ENCODE measurements around the gene GPR155.

Gene GPR155

DNA sequence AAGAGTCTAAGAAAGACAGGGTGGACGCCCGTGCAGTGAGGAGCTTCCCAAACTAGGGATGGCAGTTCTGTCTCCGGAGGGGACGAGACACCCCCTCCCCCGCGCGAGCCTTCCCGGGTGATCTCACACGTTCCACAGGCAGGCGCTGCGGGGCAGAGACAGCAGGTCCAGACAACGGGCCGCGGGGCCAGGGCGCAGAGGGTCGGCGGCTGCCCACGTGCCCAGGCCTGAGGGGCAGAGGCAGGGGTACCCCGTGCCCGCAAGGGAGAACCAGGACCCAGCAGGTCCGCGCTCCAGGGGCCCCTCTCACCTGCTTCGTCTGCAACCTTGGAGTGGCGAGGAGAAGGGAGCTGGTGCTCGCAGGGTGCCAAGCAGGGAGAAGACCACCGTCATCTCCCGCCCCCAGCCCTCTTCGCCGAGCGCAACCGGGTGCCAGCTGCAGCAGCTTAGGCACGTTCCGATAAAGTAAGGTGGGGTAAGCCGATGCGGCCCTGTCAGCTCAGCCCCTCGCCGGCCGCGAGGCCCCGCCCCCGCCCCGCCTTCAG is at the start of gene GPR155:
Gene GPR155 (minus strand): TSS at position 467 of the 545 bp plus-strand sequence. CDS start 5,073 bp downstream, outside the sequence.
- peak; percentile 39 to 52 for DNase-seq

DNA sequence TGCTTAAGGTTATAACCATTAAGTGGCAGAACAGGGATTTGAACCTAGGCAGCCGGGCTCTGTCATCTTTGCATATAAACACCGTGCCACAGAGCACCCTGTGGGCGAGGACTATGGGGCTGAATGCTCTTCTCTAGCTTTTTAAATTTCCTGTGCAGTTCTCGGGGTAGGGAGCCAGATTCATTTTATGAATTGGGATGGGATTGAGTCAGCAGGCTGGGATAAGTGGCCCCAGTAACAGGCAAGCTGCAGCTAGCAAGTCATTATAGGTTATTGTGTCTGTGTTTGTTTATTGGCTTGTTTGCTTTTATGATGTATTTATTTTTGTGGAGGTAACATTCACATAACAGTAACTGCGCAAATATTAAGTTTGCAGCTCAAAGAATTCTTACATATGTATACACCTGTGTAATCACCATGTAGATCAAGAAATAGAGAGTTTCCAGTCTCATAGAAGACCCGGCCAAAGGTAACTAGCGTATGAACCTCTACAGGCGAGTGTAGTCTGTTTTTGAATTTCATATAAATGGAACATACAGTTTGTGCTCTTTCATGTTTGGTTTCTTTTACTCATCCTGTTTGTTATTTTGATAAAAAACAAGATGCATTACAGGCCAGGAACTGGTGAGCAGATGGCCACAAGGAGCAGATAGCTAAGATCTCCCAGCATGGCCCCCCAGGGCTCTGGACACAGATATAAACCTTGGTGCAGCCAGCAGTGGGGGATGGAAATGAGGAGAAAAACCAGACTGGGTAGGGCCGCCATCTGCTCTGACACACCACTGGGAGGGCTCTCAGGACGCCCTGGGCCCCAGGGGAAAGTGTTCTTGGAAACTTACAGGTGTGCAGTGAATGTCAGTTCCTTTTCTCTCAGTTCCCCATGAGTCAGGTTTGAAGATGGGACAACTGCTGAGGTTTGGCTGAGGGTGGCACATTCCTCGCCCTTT is 49.2 kb upstream of the GPR155 start:
- no peak for DNase-seq

GRCh38 chr2:174535083-174535482 is 48.3 kb upstream of the GPR155 start:
- DNase-seq, result no peak

DNA sequence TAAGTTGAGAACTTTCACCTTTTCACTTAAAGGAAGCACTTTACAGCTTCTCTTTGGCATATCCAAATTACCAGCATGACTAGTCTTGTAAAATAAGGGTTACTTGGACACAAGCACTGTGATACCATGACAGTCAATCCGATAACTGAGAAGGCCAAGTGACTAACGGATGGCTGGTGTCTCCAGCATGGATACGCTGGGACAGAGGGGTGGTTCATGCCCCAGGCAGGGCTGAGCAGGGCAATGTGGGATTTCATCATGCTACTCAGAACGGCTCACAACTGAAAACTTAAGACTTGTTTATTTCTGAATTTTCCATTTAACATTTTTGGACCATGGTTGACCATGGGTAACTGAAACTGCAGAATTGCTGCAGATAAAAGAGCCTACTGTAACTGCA is 43.1 kb upstream of the GPR155 start:
- no peak for DNase-seq

GRCh38 chr2:174527959-174528358 is 41.1 kb upstream of the GPR155 start:
- DNase-seq, result no peak

- DNase-seq, result no peak
Observed at GRCh38 chr2:174527101-174527721, 40.4 kb upstream of the GPR155 start.

GRCh38 chr2:174524527-174524926 is 37.7 kb upstream of the GPR155 start:
- no peak for DNase-seq

DNA sequence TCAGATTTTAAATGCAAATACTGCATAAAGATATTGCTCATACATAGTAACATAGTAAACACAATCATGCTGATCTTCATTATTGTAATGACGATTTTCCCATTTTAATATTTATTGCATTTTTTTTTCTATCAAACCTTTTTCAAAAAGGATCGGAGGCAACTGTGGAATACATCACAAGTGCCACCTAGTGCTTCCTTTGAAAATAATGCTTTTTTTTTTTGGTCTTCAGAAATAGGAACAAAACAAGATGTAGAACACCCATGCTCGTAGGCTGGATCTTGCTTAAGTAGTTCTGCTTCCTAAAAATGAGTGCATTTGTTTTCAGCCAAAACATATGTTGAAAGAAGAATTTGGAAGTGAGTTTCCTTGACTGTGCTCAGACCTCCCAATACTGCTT is 35.7 kb upstream of the GPR155 start:
- DNase-seq, result no peak

- DNase-seq, result no peak
Observed at GRCh38 chr2:174518395-174518794, 31.6 kb upstream of the GPR155 start.

DNA sequence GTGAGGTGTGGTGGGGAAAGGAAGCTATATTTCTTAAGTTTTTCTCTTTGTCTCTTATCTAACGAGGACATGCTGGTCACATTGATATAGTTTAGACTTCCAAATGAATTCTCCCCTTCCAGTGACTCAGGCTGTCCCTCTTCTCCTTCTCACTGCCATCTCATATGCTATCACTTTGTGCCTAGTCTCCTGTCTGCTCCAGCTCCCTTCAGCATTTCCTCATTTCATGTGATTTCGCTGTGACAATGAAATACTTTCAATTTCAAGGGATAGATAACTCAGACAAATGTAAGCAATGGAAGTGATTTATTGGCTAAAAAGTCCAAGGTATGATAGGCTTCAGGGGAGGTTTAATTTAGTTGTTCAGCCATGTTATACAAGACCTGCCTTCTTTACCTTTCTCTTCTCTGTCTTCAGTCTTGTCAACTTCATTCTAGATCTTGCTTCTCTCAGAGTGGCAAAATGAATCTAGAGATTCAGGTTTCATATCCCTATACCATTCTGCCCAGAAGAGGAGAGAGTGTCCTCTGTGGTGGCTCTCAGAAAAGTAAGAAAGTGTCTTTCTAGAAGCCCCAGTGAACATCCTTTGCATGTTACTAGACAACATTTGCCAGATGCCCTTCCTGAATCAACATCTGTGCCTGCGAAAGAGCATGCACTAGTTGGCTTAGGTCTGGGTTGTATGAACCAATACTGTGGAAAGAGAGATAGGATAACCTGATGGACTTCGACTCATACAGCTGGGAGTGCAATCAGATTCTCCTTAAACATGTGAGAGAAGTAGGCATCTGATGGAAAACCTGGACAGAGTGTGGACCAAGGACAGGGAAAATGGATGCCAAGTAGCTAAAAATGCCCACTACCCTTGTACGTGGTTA is 29.9 kb upstream of the GPR155 start:
- DNase-seq, result no peak

DNA sequence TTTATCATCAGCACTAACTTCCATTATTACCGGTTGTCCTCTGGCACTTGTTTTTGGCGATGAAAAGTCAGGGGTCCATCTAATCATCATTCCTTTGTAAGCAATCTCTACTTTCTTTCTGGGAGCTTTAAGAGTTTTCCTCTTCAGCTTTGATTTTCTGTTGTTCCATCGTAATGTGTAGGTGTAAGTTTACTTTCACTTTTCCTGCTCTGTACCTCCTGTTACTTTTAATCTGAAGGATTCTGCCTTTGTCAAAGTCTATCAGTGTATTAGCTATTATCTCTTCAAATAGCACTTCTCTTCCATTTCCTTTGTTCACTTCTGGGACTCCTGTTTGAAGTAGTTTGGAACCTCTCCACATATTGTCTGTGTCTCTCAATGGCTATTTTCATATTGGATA is 25.5 kb upstream of the GPR155 start:
- no peak for DNase-seq

GRCh38 chr2:174511580-174512260 is 24.9 kb upstream of the GPR155 start:
- DNase-seq, result no peak

DNA sequence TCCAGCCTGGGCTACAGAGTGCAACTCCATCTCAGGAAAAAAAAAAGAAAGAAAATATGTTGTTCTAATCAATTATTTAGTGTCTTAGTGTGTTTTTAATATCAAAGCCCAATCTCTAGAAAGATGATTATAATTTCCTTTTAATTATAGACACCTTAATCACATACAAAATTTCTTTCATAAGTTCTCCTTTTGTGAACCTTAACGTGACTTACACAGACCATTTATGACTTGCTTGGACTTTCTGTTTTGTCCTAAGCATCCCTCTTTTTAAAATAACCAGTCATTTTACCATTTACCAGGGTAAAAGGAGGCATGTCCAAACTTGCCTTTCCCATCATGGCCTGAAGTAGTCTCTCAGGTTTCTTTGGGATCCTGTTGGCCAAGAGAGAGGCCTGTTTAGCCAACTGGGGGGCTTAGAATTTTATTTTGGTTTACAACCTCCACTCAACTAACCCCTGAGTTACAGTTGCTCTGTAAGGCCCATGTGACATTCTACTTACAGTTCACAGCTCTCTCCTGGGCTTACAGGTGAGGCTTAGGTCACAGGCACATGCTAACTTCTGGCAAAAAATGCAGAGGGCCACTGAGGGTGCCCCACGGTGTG is 23.9 kb upstream of the GPR155 start:
- DNase-seq, result no peak

DNA sequence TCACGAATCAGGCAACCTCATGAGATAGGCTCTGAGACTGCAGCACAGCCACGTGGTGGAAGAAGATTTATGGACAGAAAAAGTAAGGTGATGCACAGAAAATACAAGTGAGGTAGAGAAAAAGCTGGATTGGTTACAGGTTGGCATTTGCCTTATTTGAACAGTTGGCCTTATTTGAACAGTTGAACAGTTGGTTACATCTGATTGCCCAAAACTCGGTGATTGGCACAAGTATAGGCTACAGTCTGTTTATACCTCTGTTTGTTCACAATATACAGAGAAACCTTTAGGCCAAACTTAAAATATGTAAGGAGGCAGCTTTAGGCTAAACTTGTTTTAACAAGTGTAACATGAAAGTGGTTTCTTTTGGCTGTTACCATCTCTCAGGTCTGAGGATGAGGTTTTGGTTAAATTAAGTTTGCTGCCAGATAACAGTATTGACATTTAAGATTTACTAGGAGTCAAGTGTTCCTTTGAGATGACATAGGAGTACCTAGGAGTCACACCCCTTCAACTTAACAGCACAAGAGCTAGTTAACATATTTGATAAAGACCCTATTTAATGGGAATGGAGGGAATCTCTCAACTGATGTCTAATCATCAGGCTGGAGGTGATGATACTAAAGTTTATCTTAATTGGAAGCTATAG is 16.5 kb upstream of the GPR155 start:
- no peak for DNase-seq

DNA sequence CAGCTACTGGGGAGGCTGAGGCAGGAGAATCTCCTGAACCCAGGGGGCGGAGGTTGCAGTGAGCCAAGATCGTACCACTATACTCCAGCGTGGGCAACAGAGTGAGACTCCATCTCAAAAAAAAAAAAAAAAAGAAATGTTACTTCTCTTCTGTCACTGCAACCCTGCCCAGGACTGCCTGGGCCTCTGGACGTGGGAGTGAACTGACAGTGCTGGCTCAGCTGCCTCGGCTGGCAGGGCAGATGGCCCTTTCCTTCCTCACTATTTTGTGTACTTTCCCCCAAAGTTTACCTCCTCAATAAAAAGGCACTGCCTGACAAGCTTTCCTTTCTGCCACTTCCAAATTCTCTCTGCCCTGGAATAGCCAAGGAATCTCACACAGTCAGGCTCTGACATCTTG is 12.5 kb upstream of the GPR155 start:
- DNase-seq, result no peak

DNA sequence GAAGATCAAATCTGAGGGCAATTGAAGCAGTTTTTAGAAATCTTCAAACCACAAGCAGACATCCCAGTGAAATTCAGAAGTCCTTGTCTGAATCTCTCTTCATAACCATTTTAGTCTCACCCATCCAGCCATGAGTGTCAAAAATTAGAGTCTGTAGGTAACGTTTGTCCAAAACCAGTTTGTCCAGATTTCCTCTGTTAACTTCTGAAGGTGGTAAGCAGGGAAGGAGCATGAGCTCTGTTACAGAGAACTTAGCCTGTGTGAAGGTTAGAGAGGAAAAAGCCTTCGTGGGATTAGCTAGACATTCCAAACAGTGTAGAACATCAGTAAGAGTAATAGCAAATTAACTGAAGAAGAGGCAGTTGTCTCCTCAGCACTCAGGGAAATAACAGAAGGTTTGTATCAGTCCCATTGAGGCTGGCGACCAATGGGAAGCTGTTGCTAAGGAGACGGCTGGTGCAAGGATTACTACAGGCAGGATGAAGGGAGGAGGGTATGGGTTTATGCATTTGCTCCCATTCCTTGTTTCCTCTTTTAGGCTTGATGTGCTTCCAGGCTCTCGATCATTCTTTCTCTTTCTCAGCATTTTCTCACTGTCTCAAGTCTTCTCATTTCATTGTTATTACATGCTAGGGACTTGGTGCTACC is 8.7 kb upstream of the GPR155 start:
- DNase-seq, result no peak

- DNase-seq, result no peak
Observed at GRCh38 chr2:174493549-174494331, 6.9 kb upstream of the GPR155 start.

DNA sequence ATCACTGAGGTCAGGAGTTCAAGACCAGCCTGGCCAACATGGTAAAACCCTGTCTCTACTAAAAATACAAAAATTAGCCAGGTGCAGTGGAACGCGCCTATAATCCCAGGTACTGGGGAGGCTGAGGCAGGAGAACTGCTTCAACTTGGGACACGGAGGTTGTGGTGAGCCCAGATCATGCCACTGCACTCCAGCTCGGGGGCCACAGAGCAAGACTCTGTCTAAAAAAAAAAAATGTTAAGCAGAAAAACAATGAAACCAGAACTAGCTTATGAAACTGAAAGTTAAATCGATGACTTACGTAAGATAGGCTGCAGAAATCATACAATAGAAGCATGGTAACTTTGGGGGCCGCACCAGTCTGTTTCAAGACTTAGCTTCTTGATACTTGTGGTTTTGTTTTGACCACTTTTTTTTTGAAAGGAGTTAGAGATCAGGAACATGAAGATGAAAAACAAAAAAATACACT is 6.2 kb upstream of the GPR155 start:
- peak; percentile 42 to 53 for DNase-seq

GRCh38 chr2:174491947-174492346 is 5.1 kb upstream of the GPR155 start:
- DNase-seq, result no peak

DNA sequence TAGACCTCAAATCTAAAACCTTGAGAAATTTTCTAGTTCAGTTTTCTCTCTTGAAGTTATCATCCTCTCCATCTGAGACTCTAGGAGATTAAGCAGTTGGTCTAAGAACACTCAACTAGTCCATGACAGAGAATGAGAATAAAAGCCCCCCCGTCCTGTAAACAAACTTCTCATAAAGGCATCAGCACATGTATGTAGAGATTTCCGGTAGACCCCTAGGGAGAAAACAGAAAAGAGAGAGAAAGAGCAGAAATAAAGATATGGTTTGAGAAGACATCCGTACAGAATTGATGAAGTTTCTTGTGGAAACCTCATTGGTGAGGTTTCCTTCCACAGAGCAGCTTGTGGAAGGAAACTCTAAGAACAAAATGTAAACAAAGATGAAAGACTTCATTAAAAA is 3.2 kb upstream of the GPR155 start:
- no peak for DNase-seq
